Bone marrow (tissue), 2 donors: ENCODE results near the gene PUM2.

Experiments used
- DNase-seq, 2 donors: peaks; one replicate each; lab custom pipeline; 2025; lab: John Stamatoyannopoulos, UW

Gene PUM2

GRCh38 chr2:20231598-20232026 is 119.0 kb downstream of the PUM2 start:
- no peak for DNase-seq

DNA sequence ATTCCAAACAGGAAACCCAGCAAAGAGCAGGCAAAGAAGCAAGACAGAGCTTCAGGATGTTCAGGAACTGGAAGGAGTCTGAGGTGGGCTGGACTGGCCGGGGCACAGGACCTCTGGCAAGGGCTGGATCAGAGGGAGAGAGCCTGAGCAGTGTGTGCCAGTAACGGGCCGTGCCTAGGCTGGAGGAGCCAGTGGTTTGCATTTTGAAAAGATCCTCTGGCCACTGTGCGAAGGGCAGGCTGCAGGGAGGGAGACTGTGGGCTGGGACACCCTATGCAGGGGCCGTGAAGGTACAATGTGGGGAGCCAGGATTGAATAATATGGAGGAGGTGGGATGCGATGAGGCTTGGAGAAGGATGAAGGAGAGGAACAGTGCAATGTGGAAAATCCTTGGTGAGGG is 119.5 kb downstream of the PUM2 start:
- no peak for DNase-seq

DNA sequence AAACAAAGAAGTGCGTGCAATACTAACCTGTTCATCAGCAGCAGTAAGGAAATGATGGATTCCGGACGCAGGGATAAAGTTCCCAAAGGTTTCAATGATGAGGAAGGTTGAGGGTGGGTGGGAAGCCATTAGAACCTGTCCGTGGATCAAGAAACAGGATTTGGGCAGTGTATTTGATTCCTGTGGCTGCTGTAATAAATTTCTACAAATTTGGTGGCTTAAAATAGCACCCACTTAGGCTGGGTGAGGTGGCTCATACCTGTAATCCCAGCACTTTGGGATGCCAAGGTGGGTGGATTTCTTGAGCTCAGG is 120.6 kb downstream of the PUM2 start:
- no peak for DNase-seq

GRCh38 chr2:20229322-20230113 is 121.1 kb downstream of the PUM2 start:
- DNase-seq: no peak

GRCh38 chr2:20227894-20228505 is 122.6 kb downstream of the PUM2 start:
- no peak for DNase-seq

DNA sequence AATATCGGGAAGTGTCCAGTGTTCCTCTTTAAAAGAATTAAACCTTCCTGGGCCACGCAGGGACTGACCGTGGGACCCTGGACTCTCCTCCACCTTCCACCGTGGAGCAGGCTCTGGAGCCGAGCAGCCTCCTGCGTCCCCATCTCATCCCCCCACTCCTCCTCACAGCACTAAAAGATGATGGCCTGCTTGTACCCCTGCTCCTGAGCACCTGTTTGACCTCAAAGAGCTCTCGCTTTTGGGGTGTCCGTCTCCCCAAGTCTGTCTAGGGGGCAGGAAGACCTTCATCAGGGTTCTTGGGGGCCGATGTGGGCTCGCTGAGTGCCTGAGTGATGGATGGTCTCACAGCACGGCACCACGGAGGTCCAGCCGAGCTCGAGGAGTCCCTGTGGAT is 124.5 kb downstream of the PUM2 start:
- DNase-seq: no peak

DNA sequence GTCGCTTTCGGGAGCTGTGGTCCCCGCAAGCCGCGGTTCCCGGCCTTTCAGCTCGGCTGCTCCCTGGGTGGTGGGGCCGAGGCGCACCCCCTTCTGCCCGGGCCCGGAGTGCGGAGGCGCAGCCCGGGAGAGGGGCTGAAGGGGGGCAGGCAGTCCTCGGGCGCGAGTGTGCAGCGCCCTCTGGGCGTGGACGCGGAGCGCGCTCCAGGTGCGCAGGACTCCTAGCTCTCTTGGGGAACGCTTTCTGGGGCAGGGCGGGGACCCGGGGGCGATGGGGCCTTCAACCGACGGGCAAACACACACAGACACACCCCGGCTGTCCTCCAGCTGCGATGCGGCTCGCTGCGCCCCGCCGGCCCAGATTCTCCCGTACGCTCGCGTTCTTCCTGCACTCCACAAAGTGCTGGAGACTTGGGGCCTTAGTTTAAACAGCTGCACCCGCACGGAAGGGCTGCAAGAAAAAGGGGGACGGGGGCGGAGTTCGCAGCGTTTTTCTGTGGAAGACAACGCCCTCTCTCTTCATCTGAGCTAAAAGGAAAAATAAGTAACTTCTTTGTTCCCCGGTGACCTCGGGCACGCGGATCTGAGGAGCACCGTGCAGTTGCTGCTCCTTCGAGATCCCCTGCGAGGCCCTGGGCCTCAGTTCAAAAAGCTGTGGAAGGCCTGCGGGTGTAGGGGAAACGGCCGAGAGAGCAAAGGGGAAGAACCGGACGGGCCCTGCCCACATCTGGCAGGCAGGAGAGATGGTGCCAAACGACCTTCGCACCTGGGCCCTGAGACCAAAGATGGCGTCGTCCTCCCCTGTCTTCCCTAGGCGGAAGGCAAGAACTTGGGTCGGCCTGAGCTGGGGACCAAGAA is 125.1 kb downstream of the PUM2 start:
- DNase-seq: peak in 1 of 2 donors; percentile 31

GRCh38 chr2:20224716-20225293 is 125.8 kb downstream of the PUM2 start, which contains the start of gene SDC1:
SDC1 (minus strand) TSS chr2:20225130; CDS start chr2:20224867, 263 bp downstream.
- no peak for DNase-seq

DNA sequence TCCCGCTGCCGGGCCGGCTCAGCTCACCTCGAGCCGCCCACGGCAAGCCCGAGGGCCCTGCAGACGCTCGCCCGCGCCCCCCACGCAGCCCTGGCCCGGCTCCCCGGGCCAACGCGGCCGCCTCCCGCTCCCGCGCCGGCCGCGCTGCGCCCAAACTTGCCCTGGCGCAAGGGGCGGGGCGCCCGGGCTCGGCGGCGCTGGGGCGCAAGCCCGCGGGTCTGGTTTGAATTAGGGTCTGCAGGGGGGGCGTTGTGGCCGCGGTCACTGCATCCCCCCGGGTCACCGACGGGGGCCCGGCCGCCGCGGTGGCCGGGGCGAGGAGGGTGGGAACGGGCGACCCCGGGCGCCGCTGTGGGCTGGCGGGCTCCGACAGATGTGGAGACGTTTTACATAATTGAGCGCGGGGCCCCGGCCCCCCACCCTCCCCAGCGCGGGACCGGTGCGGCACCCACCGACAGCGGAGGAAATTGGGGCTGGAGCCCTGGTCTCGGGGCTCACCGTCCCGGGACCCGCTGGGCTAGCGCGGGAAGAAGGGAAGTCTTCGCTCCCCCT is 126.4 kb downstream of the PUM2 start:
- DNase-seq: no peak

DNA sequence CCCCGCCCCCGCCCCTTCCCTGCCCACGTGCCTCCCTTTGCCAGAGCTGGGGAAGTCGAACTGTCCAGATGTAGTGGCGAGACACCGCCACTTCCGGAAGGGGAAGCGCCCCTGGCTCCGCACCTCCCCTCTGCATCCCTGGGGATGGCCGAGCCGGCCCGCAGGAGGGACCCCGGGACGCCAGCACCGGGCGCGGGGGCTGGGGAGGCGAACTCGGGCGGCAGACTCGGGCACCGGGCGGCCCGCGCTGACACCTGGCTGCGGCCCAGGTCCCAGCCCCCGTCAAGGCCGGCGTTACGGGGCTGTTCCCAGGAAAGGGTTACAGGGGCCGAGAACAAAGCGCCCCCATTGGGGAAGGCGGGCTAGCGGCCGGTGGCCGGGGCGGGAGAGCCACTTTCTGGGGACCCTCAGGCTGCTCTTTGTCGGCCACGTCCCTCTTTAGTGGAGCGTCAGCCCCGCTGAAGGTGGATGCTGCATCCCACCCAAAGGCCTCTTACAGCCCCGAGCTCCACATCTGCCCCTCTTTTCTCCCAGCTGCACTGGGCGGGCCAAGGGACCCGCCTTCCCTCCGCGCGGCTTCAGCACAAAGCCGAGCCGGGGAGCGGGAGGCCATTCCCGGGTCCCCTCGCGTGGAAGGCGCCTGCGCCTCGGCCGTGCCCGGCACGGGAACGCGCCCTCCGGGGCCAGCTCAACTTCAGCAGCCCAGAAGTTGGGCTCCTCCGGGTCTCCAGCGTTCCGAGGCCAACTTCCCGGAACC is 127.1 kb downstream of the PUM2 start:
- DNase-seq: no peak

DNA sequence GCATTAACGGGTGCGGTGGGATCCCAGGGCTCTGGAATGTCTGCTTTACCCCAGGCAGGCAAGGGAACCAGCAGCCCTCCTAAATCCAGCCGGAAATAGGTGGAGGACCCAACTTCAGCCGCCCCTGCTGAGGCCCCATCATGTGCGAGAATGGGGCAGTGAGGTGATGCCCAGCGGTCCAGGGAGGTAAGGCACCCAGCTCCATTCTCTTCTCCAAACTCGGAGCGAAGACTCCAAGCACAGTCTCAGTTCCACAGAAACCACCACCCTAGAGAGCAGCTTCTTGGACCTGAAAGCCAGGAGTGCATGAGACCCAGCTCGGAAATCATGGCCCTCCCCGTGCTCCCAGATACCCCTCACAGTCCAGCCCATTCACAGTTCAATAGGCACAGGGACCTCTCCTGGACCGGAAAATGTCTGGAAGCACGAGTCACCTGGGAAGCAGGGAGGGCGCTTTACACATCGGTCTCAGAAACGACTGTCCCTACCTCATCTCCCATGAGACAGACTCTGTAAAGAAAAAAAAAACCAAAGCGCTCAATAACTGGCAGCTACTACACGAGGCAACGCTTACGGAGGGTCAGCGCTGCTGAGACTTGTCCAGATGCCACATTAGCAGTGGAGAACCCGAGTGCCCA is 127.8 kb downstream of the PUM2 start:
- no peak for DNase-seq

DNA sequence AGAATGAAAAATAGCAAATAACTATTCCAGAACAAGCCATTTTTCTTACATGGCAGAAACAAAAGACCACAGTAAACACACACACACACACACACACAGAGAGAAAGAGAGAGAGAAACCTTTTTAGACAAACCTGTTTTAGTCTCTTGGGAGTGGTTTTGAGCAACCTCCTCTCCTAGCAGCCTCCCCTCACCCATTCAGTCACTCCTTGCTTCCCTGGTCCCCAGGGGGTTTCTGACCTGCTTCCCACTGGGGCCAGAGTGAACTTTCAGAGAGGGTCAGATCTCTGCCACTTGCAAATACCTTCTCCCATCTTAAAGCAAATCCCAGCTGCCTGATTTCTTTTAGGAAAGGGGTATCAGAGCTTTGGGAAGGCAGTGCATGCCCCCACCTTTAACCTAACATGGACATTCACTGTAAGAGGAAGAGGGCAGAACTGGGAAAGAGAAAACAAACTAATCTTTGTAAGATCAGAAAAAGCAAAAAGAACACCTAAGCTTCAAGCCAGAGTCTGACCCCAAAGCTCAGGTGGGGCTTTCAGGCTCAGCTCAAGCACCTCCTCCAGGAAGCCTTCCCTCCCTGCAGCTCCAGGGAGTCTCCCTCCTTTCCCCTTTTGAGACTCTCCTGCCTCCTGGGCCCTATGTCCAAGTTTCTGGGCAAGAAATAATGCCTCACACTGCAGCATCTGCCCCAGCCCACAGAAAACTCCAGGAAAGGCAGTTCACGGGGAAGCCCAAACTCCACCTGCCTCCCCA is 128.5 kb downstream of the PUM2 start:
- no peak for DNase-seq

DNA sequence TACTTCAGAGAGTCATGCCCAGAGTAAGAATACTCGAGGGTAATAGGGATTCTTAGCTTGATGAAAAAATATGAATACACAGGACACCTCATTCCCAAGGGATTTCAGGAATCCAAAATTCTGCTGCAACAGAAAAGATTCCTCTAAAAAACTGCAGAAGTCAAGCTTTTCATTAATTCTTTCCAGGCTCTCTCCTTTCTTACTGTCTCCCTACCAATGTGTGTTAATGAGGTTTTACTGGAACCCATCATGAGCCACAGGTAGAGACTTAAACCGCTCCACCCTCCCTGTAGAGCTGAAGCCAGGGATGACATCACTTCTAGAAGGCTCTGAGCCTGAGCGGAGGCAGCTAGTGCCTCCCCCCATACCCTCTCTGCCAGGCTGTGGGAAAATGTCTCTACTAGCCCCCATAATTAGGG is 129.1 kb downstream of the PUM2 start:
- no peak for DNase-seq

- no peak for DNase-seq
Measured at GRCh38 chr2:20220806-20221554, 129.7 kb downstream of the PUM2 start.

DNA sequence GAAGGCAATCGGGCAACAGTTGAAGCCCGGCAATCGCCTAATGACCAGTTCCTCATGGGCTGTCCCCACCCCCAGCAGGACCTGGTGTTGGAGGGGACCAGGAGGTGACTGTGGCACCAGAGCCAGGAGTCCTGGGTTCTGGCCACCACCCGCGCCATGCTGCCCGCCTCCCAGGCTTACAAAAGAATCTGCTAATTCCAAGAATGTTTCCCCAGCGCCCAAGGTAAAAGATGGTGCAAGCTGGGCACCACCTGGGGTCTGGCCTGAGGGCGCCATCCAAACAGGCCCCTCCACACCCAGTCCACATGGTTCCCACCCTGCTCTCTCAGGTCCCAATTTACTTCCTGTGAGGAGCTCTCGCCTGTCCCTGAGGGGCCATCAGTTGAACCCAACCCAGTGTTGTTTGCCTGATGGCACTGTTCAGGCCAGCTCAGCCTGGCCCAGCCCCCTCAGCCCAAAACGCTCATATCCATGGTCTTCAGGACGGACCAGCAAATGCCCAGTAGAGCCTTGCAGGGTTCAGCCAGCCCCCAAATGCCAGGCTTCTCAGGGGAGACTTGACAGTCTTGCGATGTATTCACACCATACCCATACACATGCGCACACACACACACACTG is 130.8 kb downstream of the PUM2 start:
- no peak for DNase-seq

GRCh38 chr2:20218331-20219320 is 132.0 kb downstream of the PUM2 start:
- no peak for DNase-seq
